Peyer's patch (tissue), 4 donors: Measurements from ENCODE around the gene RPTOR. TPM values are rescaled to one million over a fixed set of nuclear protein-coding genes. Genes with fewer than 3 reads are reported as not detected.

ENCODE experiments used
- DNase-seq, 3 donors: peaks; one replicate each; pipeline ENCODE4 v3.0.0-alpha.2; 2017 to 2019
- H3K27ac ChIP-seq, 4 donors: fragments of 200-600 bp; sonication (generic); one replicate each; pipeline ENCODE4 v1.5.1; 2016 to 2019
- H3K27me3 ChIP-seq, 2 donors: fragments of 200-600 bp; sonication (generic); one replicate each; pipeline ENCODE4 v1.5.1; 2019
- H3K36me3 ChIP-seq, 3 donors: fragments of 200-600 bp; sonication (generic); one replicate each; pipeline ENCODE4 v1.5.1; 2016 to 2019
- H3K4me1 ChIP-seq, 4 donors: fragments of 200-600 bp; sonication (generic); one replicate each; pipeline ENCODE4 v1.5.1; 2016 to 2019
- H3K4me3 ChIP-seq, 4 donors: fragments of 200-600 bp; sonication (generic); 1 replicate in 3 of 4; 2 replicates in 1 of 4; pipeline ENCODE4 v1.5.1; 2016 to 2019; ENCODE audit warnings: mild to moderate bottlenecking in 1 of 4
- H3K9me3 ChIP-seq, 4 donors: fragments of 200-600 bp; sonication (generic); one replicate each; pipeline ENCODE4 v1.5.1; 2016 to 2019; ENCODE audit warnings: mild to moderate bottlenecking in 1 of 4
- POLR2A ChIP-seq, 2 donors: fragments of 450-650 bp; IDR thresholded peaks; one replicate each; pipeline ENCODE4 v1.5.1; 2017; ENCODE audit warnings: antibody characterized with exemption in 2 of 2, mild to moderate bottlenecking in 2 of 2, moderate library complexity in 2 of 2
- total RNA-seq, 4 donors: library from RNA; depleted of rRNA; stranded (reverse); fragments of >200 nt; gene quantifications; one replicate each; pipeline ENCODE4 v1.1.0, GENCODE V29; 2016
- TF ChIP-seq, protein P1 (sequence below), 6 experiments: fragments of 450-650 bp in 4 of 6; fragments of 200-600 bp in 2 of 6; sonication (generic) in 1 of 6; IDR thresholded peaks; one replicate each; pipeline ENCODE4 v1.5.1; 2017 to 2019; ENCODE audit warnings: antibody characterized with exemption in 6 of 6, mild to moderate bottlenecking in 3 of 6, moderate library complexity in 1 of 6

The RPTOR gene
- total RNA-seq, 4 donors from 2014 or later, result 42.4 to 73.6 (median 64.2) TPM

DNA sequence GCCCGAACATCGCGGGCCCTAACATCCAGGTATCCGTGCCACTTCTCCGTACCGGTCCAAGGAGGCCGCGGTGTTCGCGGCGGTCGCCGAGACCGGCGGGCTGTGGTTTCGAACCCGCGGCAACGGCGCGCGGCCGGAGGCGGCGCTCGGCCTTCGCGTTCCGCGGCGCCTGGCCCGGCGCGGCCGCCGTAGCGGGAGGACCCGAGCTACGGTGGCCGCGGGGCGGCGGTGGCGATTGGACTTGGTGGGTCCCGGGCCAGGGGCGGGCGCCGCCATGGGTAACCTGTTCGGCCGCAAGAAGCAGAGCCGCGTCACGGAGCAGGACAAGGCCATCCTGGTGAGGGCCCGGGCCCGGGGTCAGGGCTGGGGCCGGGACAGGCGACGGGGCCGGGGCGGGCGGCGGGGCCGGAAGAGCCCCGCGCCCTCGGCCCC is 447.0 kb downstream of the RPTOR start, which contains the start of gene CHMP6:
CHMP6 (plus strand) TSS at position 197 of the 432 bp plus-strand sequence; CDS start at position 275, 78 bp downstream.
- Histone ChIP-seq H3K36me3 (peaks cover 0 to 19% (median 0%) of the 10 kb centered on the region in 3 donors), H3K27ac (peak within 1 kb of the TSS; percentile 63 to 79 (median 72)), H3K4me1 (peaks cover 0 to 36% (median 11%) of the 10 kb centered on the region in 4 donors), H3K27me3 (no peaks in the 10 kb centered on the region), H3K4me3 (peak within 1 kb of the TSS; percentile 91 to 100 (median 98)), H3K9me3 (no peaks in the 10 kb centered on the region)
- TF ChIP-seq, protein P1, sequence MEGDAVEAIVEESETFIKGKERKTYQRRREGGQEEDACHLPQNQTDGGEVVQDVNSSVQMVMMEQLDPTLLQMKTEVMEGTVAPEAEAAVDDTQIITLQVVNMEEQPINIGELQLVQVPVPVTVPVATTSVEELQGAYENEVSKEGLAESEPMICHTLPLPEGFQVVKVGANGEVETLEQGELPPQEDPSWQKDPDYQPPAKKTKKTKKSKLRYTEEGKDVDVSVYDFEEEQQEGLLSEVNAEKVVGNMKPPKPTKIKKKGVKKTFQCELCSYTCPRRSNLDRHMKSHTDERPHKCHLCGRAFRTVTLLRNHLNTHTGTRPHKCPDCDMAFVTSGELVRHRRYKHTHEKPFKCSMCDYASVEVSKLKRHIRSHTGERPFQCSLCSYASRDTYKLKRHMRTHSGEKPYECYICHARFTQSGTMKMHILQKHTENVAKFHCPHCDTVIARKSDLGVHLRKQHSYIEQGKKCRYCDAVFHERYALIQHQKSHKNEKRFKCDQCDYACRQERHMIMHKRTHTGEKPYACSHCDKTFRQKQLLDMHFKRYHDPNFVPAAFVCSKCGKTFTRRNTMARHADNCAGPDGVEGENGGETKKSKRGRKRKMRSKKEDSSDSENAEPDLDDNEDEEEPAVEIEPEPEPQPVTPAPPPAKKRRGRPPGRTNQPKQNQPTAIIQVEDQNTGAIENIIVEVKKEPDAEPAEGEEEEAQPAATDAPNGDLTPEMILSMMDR (IDR thresholded peaks at IDR 0.05), result peak in 4 of 6 experiments; percentile 29 to 57 (median 52)
- peak in 1 of 2 donors; percentile 31 for TF ChIP-seq POLR2A (IDR thresholded peaks at IDR 0.05)
- DNase-seq, result peak; percentile 59 to 84 (median 82)

DNA sequence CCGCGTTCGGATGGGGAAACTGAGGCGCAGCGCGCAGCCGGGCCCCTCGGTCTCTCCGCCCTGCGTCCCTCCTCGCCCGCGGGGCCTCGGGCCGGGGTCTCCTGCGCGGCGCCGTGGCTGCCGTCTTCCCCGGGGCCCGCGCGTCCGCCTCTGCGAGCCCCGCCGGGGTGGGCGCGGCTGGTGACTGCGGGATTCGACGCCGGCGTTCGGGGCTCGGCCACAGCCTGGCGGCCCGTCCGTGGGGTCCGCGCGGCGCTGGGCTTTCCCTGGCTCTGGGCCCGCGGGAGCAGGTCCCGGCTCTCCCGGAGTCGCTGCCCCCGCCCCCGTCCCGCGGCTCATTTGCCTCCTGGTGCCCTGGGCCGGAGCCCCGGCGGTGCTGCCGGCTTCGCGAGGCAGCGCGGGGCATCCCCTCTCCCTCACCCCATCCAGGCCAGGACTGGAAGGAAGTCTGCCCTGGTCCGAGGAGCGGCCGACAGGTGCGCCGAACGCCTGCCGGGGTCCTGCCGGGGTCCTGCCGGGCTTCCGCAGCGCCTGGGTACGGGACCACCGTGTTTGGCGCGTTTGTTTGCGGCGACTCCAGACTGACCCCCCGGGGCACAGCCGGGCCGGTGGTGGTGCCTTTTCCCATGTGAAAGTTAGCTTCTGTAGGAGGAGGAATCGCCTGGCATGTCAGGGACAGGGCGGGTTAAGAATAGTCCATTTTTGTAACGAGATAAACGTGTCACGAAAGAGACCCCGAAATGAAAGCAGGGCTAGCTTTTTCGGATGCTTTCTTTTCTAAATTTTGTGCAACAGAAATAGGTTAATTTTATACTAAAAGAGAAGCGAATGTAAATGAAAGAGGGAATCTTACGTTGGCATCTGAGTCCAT is 447.7 kb downstream of the RPTOR start:
- H3K36me3 ChIP-seq, result peaks cover 0 to 25% (median 0%) of the 10 kb centered on the region in 3 donors
- TF ChIP-seq POLR2A (IDR thresholded peaks at IDR 0.05), result no peak
- DNase-seq, result peak in 1 of 3 donors; percentile 59
- no peaks in the 10 kb centered on the region for H3K27me3 ChIP-seq
- H3K4me3 ChIP-seq, result peak overlapping the region; percentile 91 to 100 (median 98)
- H3K9me3 ChIP-seq, result no peaks in the 10 kb centered on the region
- peaks cover 0 to 36% (median 11%) of the 10 kb centered on the region in 4 donors for H3K4me1 ChIP-seq
- peak overlapping the region; percentile 63 to 79 (median 72) for H3K27ac ChIP-seq

- TF ChIP-seq, protein P1 (IDR thresholded peaks at IDR 0.05), result no peak
- TF ChIP-seq POLR2A (IDR thresholded peaks at IDR 0.05), result no peak
Measured at GRCh38 chr17:80992948-80993624, 448.4 kb downstream of the RPTOR start.

GRCh38 chr17:80995131-80995530 is 450.5 kb downstream of the RPTOR start:
- H3K9me3 ChIP-seq, result no peaks in the 10 kb centered on the region
- peaks cover 0 to 53% (median 0%) of the 10 kb centered on the region in 3 donors for H3K36me3 ChIP-seq
- H3K27ac ChIP-seq, result no peak overlapping the region
- H3K4me3 ChIP-seq, result no peak overlapping the region
- DNase-seq, result peak in 1 of 3 donors; percentile 49
- H3K27me3 ChIP-seq, result no peaks in the 10 kb centered on the region
- H3K4me1 ChIP-seq, result peaks cover 0 to 31% (median 7%) of the 10 kb centered on the region in 4 donors
- TF ChIP-seq POLR2A (IDR thresholded peaks at IDR 0.05), result no peak
- TF ChIP-seq, protein P1 (IDR thresholded peaks at IDR 0.05), result no peak

More at GRCh38 chr17:80992948-80993624, 448.4 kb downstream of the RPTOR start:
- H3K27me3 ChIP-seq, result no peaks in the 10 kb centered on the region
- no peaks in the 10 kb centered on the region for H3K9me3 ChIP-seq
- H3K27ac ChIP-seq, result no peak overlapping the region
- H3K4me1 ChIP-seq, result peaks cover 0 to 36% (median 11%) of the 10 kb centered on the region in 4 donors
- peak overlapping the region; percentile 91 to 100 (median 98) for H3K4me3 ChIP-seq
- DNase-seq, result peak in 1 of 3 donors; percentile 46
- H3K36me3 ChIP-seq, result peaks cover 0 to 33% (median 0%) of the 10 kb centered on the region in 3 donors

- H3K36me3 ChIP-seq, result peaks cover 0 to 54% (median 0%) of the 10 kb centered on the region in 3 donors
- no peaks in the 10 kb centered on the region for H3K27me3 ChIP-seq
- no peak overlapping the region for H3K4me3 ChIP-seq
Measured at GRCh38 chr17:80996422-80997305, 452.0 kb downstream of the RPTOR start.

More at GRCh38 chr17:80996422-80997305, 452.0 kb downstream of the RPTOR start:
- H3K9me3 ChIP-seq, result no peaks in the 10 kb centered on the region
- H3K27ac ChIP-seq, result no peak overlapping the region
- no peak for DNase-seq
- H3K4me1 ChIP-seq, result peaks cover 0 to 39% (median 8%) of the 10 kb centered on the region in 4 donors
- TF ChIP-seq, protein P1 (IDR thresholded peaks at IDR 0.05), result no peak
- no peak for TF ChIP-seq POLR2A (IDR thresholded peaks at IDR 0.05)
